ENCODE results near the gene IL12RB1. TPM values are rescaled to one million over a fixed set of nuclear protein-coding genes. Genes with fewer than 3 reads are reported as not detected.

The IL12RB1 gene
- total and polyA plus RNA-seq, 2 donors (not counting 1 experiment from before 2014, with no cell fraction given) = 0.50 to 0.75 TPM

DNA sequence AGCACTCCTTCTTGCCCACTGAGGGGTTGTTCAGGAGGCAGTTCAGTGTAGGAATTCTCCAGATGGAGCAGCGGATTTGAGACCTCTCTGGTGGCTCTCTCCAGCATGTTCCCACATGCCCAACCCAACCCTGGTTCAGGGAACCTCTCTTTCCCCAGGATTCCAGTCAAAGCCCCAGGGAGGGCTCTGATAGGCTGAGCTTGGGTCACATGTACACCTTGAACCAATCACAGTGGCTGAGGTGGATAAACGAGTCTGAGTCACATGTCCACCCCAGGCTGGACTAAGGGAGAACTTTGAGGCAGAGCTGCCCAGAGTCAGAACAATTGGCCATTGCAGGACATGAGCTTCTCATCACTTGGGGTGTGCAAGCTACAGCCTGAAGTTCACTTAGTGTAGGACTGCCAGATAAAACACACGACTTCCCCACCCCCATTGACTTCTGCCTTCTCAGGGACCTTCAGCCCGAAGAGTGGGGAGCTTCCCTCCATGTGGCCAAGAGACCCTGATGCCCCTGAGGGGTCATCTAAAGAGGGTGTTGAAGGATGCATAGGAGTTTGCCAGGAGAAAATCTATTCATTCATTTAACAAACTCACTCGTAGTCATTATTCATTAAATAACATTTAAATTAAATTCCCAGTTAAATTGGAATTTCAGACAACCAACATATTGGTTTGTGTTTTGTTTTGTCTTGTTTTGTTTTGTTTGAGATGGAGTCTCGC is 6.9 kb upstream of the IL12RB1 start:
- Histone ChIP-seq H4K20me1 (ENCODE audit: control insufficient read depth, extremely low read depth, insufficient read depth, low read length) (no peaks in the 10 kb centered on the region), H3K36me3 (ENCODE audit: control insufficient read depth, insufficient read depth, low read length) (no peaks in the 10 kb centered on the region), H3K27me3 (ENCODE audit: control insufficient read depth, insufficient read depth, low read length) (peaks cover 8% of the 10 kb centered on the region), H3K4me1 (ENCODE audit: control insufficient read depth, extremely low read depth, insufficient read depth, low read length) (peaks cover 4% of the 10 kb centered on the region), H3K9ac (ENCODE audit: insufficient read depth, low read length) (no peak overlapping the region), H3K79me2 (ENCODE audit: control insufficient read depth, insufficient read depth, low read length) (no peaks in the 10 kb centered on the region), H3K4me2 (ENCODE audit: extremely low read depth, insufficient read depth, low read length) (no peak overlapping the region), H3K9me3 (ENCODE audit: control insufficient read depth, insufficient read depth, low read depth, low read length) (no peaks in the 10 kb centered on the region), H2AFZ (ENCODE audit: low read length) (no peak overlapping the region), H3K27ac (ENCODE audit: insufficient read depth, low read length) (no peak overlapping the region), H3K4me3 (replicated peaks in 1 of 4; ENCODE audit: control extremely low read depth in 1 of 4, insufficient read depth in 1 of 4, low read depth in 3 of 4, low read length in 4 of 4) (no peak overlapping the region)
- TF ChIP-seq EZH2 (IDR thresholded peaks at IDR 0.05; ENCODE audit: low read length, missing control alignments) = no peak
- TF ChIP-seq, protein P1, sequence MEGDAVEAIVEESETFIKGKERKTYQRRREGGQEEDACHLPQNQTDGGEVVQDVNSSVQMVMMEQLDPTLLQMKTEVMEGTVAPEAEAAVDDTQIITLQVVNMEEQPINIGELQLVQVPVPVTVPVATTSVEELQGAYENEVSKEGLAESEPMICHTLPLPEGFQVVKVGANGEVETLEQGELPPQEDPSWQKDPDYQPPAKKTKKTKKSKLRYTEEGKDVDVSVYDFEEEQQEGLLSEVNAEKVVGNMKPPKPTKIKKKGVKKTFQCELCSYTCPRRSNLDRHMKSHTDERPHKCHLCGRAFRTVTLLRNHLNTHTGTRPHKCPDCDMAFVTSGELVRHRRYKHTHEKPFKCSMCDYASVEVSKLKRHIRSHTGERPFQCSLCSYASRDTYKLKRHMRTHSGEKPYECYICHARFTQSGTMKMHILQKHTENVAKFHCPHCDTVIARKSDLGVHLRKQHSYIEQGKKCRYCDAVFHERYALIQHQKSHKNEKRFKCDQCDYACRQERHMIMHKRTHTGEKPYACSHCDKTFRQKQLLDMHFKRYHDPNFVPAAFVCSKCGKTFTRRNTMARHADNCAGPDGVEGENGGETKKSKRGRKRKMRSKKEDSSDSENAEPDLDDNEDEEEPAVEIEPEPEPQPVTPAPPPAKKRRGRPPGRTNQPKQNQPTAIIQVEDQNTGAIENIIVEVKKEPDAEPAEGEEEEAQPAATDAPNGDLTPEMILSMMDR (conservative IDR thresholded peaks at IDR 0.05 in 1 of 2, IDR thresholded peaks at IDR 0.05 in 1 of 2; ENCODE audit: low read depth in 1 of 2, low read length in 2 of 2) = no peak
- peak in 1 of 2 donors; percentile 28 for DNase-seq (ENCODE audit: low read depth in 2 of 2)

DNA sequence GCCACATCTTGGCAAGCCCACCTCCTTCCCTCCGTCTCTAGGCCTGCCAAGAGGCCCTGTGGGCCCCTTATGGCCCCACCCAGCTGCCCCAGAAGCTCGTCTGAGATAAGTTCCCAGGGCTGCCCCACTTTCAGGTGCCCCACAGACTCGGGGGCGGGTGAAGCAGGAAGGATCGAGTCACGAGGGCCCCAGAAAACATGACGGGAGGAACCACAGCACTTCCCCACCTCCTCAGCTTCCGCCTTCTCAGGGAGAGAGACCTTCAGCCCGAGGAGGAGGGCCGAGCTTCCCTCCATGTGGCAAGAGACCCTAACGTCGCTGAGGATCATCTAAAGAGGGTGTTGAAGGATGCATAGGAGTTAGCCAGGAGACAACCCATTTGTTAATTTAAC is 4.5 kb upstream of the IL12RB1 start:
- no peaks in the 10 kb centered on the region for H3K4me1 ChIP-seq (ENCODE audit: control insufficient read depth, extremely low read depth, insufficient read depth, low read length)
- no peaks in the 10 kb centered on the region for H3K9me3 ChIP-seq (ENCODE audit: control insufficient read depth, insufficient read depth, low read depth, low read length)
- no peak overlapping the region for H3K4me3 ChIP-seq (replicated peaks in 1 of 4; ENCODE audit: control extremely low read depth in 1 of 4, insufficient read depth in 1 of 4, low read depth in 3 of 4, low read length in 4 of 4)
- no peaks in the 10 kb centered on the region for H3K27me3 ChIP-seq (ENCODE audit: control insufficient read depth, insufficient read depth, low read length)
- no peaks in the 10 kb centered on the region for H3K79me2 ChIP-seq (ENCODE audit: control insufficient read depth, insufficient read depth, low read length)
- H3K9ac ChIP-seq (ENCODE audit: insufficient read depth, low read length) = no peak overlapping the region
- H3K36me3 ChIP-seq (ENCODE audit: control insufficient read depth, insufficient read depth, low read length) = no peaks in the 10 kb centered on the region
- TF ChIP-seq, protein P1 (conservative IDR thresholded peaks at IDR 0.05 in 1 of 2, IDR thresholded peaks at IDR 0.05 in 1 of 2; ENCODE audit: low read depth in 1 of 2, low read length in 2 of 2) = no peak
- TF ChIP-seq EZH2 (IDR thresholded peaks at IDR 0.05; ENCODE audit: low read length, missing control alignments) = no peak
- H3K27ac ChIP-seq (ENCODE audit: insufficient read depth, low read length) = no peak overlapping the region
- no peak overlapping the region for H3K4me2 ChIP-seq (ENCODE audit: extremely low read depth, insufficient read depth, low read length)
- H4K20me1 ChIP-seq (ENCODE audit: control insufficient read depth, extremely low read depth, insufficient read depth, low read length) = no peaks in the 10 kb centered on the region
- no peak for DNase-seq (ENCODE audit: low read depth in 2 of 2)
- H2AFZ ChIP-seq (ENCODE audit: low read length) = no peak overlapping the region

DNA sequence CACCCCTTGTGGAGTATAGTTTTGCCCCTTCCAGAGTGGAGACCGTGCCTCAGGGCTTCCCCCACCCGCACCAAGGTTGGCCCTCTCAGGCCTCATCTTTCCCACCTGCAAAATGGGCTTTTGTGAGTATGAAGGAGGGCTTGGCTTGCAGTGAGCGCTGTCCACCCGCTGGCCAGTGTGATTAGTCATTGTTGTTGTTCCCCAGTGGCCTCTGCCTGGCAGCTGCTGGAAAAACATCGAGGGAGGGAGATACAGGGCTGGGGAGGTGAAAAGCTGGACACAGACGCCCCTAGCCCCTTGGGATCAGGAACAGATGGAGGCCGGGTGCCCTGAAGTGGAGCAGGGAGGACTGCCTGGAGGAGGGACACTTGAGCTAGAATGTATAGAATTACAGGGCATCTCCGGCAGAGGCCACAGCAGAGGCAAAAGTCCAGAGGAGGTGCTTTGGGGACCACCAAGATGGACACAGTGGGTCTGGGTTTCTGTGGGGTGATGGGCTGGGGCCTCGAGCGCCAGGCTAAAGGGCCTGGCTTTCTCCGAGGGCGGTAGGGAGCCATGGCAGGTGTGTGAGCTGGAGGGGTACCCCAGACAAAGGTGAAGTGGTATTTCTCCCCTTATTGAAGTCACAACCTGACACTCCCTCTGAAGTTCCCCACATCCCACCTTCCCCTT is 3.9 kb upstream of the IL12RB1 start:
- H3K4me2 ChIP-seq (ENCODE audit: extremely low read depth, insufficient read depth, low read length) = no peak overlapping the region
- H3K27me3 ChIP-seq (ENCODE audit: control insufficient read depth, insufficient read depth, low read length) = no peaks in the 10 kb centered on the region
- no peak overlapping the region for H3K27ac ChIP-seq (ENCODE audit: insufficient read depth, low read length)
- H3K9ac ChIP-seq (ENCODE audit: insufficient read depth, low read length) = no peak overlapping the region
- no peaks in the 10 kb centered on the region for H3K36me3 ChIP-seq (ENCODE audit: control insufficient read depth, insufficient read depth, low read length)
- no peaks in the 10 kb centered on the region for H3K79me2 ChIP-seq (ENCODE audit: control insufficient read depth, insufficient read depth, low read length)
- H4K20me1 ChIP-seq (ENCODE audit: control insufficient read depth, extremely low read depth, insufficient read depth, low read length) = no peaks in the 10 kb centered on the region
- H2AFZ ChIP-seq (ENCODE audit: low read length) = no peak overlapping the region
- no peak overlapping the region for H3K4me3 ChIP-seq (replicated peaks in 1 of 4; ENCODE audit: control extremely low read depth in 1 of 4, insufficient read depth in 1 of 4, low read depth in 3 of 4, low read length in 4 of 4)
- no peaks in the 10 kb centered on the region for H3K4me1 ChIP-seq (ENCODE audit: control insufficient read depth, extremely low read depth, insufficient read depth, low read length)
- no peaks in the 10 kb centered on the region for H3K9me3 ChIP-seq (ENCODE audit: control insufficient read depth, insufficient read depth, low read depth, low read length)
- no peak for DNase-seq (ENCODE audit: low read depth in 2 of 2)
- TF ChIP-seq EZH2 (IDR thresholded peaks at IDR 0.05; ENCODE audit: low read length, missing control alignments) = no peak
- TF ChIP-seq, protein P1 (conservative IDR thresholded peaks at IDR 0.05 in 1 of 2, IDR thresholded peaks at IDR 0.05 in 1 of 2; ENCODE audit: low read depth in 1 of 2, low read length in 2 of 2) = no peak

All from fibroblast of lung (primary cell).